HepG2 (cell line): ENCODE measurements around the gene VSIG10L. TPM values are rescaled to one million over a fixed set of nuclear protein-coding genes. Genes with fewer than 3 reads are reported as not detected.

Experiments used
- ATAC-seq: fragments of 200-7000 bp; cut with Tn5 transposase; 3 replicates; pipeline ENCODE4 v1.9.1; 2020; ENCODE audit warnings: mild to moderate bottlenecking, moderate library complexity
- BruUV-seq: library from RNA; stranded (reverse); fragments of 400-500 nt; replicated peaks from 2 replicates; lab custom pipeline; 2021; lab: Mats Ljungman, UMichigan
- CTCF ChIA-PET: fragments of 300-600 bp; formaldehyde crosslinking; extraction: SDS; loops from one replicate; lab custom pipeline; 2021; ENCODE audit warnings: low total read pairs, inconsistent platforms, low intra/inter-chr PET ratio; lab: Yijun Ruan, JAX
- POLR2A ChIA-PET: fragments of 350-600 bp; sonication (Branson Sonifier 250); formaldehyde crosslinking; loops from one replicate; lab custom pipeline; 2020; ENCODE audit warnings: antibody characterized with exemption, inconsistent platforms; lab: Yijun Ruan, JAX
- DNase-seq: peaks from one replicate; pipeline ENCODE4 v3.0.0-alpha.2; 2015; ENCODE audit warnings: low spot score
- FAIRE-seq: peaks from 3 replicates; lab custom pipeline; 2011; peaks lifted over from hg19 to GRCh38; lab: Jason Lieb, UNC
- H2AFZ ChIP-seq: one replicate; pipeline ENCODE4 v1.6.1; 2011; ENCODE audit warnings: low read length, inconsistent platforms
- H3K27ac ChIP-seq: fragments of 300-600 bp; 3 replicates; pipeline ENCODE4 v1.8.0; 2011; ENCODE audit warnings: mixed run types, mild to moderate bottlenecking, mixed read lengths, low read length, inconsistent platforms; ENCODE audit not compliant: insufficient read depth; ENCODE audit errors: extremely low read length
- H3K27me3 ChIP-seq, 2 experiments: fragments of 200-600 bp in 1 of 2; 2 replicates in 1 of 2; 3 replicates in 1 of 2; pipeline versions ENCODE4 v1.6.0 to v1.8.0; 2011; ENCODE audit warnings: low read length in 2 of 2, mild to moderate bottlenecking in 2 of 2, moderate library complexity in 2 of 2, inconsistent platforms in 1 of 2; ENCODE audit not compliant: insufficient read depth in 2 of 2, control insufficient read depth in 1 of 2
- H3K36me3 ChIP-seq, 2 experiments: fragments of 200-600 bp in 1 of 2; replicated peaks in 1 of 2; 2 replicates in 1 of 2; 3 replicates in 1 of 2; pipeline versions ENCODE4 v1.5.1 to v1.8.0; 2011; ENCODE audit warnings: low read length in 2 of 2, inconsistent platforms in 1 of 2; ENCODE audit not compliant: insufficient read depth in 2 of 2, control insufficient read depth in 1 of 2
- H3K4me1 ChIP-seq: 2 replicates; pipeline ENCODE4 v1.5.1; 2012; ENCODE audit warnings: low read length, inconsistent platforms; ENCODE audit not compliant: insufficient read depth
- H3K4me2 ChIP-seq: 2 replicates; pipeline ENCODE4 v1.6.0; 2011; ENCODE audit warnings: low read depth, low read length, inconsistent platforms
- H3K4me3 ChIP-seq, 3 experiments: fragments of 200-600 bp in 1 of 3; sonication (generic), shearing (Covaris generic) in 1 of 3; replicated peaks in 1 of 3; 2 replicates each; pipeline ENCODE4 v1.5.1; 2011 to 2016; ENCODE audit warnings: low read length in 3 of 3, inconsistent platforms in 2 of 3, low read depth in 2 of 3, mild to moderate bottlenecking in 2 of 3, control low read depth in 1 of 3, mixed read lengths in 1 of 3; ENCODE audit not compliant: insufficient read depth in 1 of 3
- H3K79me2 ChIP-seq: one replicate; pipeline ENCODE4 v1.6.1; 2011; ENCODE audit warnings: low read length, inconsistent platforms; ENCODE audit not compliant: insufficient read depth
- H3K9ac ChIP-seq: 2 replicates; pipeline ENCODE4 v1.6.0; 2011; ENCODE audit warnings: mild to moderate bottlenecking, low read depth, low read length, inconsistent platforms; ENCODE audit not compliant: insufficient read depth
- H3K9me3 ChIP-seq: 2 replicates; pipeline ENCODE4 v1.5.1; 2012; ENCODE audit warnings: mild to moderate bottlenecking, low read length
- H4K20me1 ChIP-seq: 2 replicates; pipeline ENCODE4 v1.6.0; 2011; ENCODE audit warnings: inconsistent platforms, mild to moderate bottlenecking, low read length, moderate library complexity; ENCODE audit not compliant: insufficient read depth
- AKAP8 ChIP-seq: sonication (generic); formaldehyde crosslinking; IDR thresholded peaks from 2 replicates; pipeline ENCODE4 v1.5.1; 2020; ENCODE audit warnings: mild to moderate bottlenecking, missing genetic modification reagents
- EEA1 ChIP-seq: sonication (generic); formaldehyde crosslinking; IDR thresholded peaks from 2 replicates; pipeline ENCODE4 v1.5.1; 2020; ENCODE audit warnings: mild to moderate bottlenecking, missing genetic modification reagents, borderline replicate concordance
- GFI1 ChIP-seq: sonication (generic); formaldehyde crosslinking; IDR thresholded peaks from 2 replicates; pipeline ENCODE4 v1.5.0; 2020; ENCODE audit warnings: missing genetic modification reagents, mild to moderate bottlenecking, borderline replicate concordance
- KDM1A ChIP-seq: IDR thresholded peaks from 2 replicates; pipeline ENCODE4 v1.6.1; 2016; ENCODE audit warnings: missing compliant biosample characterization
- KDM3A ChIP-seq: IDR thresholded peaks from 2 replicates; pipeline ENCODE4 v1.6.1; 2018; ENCODE audit warnings: low read depth, missing compliant biosample characterization
- KDM5A ChIP-seq: fragments of 200-600 bp; sonication (generic); IDR thresholded peaks from 2 replicates; pipeline ENCODE4 v1.7.0; 2018; ENCODE audit warnings: antibody characterized with exemption, mild to moderate bottlenecking, low read length, borderline replicate concordance
- KLF12 ChIP-seq: sonication (generic); formaldehyde crosslinking; IDR thresholded peaks from 2 replicates; pipeline ENCODE4 v1.4.0; 2020; ENCODE audit warnings: missing genetic modification reagents, borderline replicate concordance
- MED1 ChIP-seq: sonication (generic); formaldehyde crosslinking; IDR thresholded peaks from 2 replicates; pipeline ENCODE4 v1.4.0; 2020; ENCODE audit warnings: missing genetic modification reagents
- NFE2L1 ChIP-seq: sonication (generic); formaldehyde crosslinking; IDR thresholded peaks from 2 replicates; pipeline ENCODE4 v1.4.0; 2020; ENCODE audit warnings: missing genetic modification reagents, mild to moderate bottlenecking, borderline replicate concordance
- PHF21A ChIP-seq: sonication (generic); formaldehyde crosslinking; IDR thresholded peaks from 2 replicates; pipeline ENCODE4 v1.5.0; 2020; ENCODE audit warnings: mild to moderate bottlenecking, missing genetic modification reagents
- REPIN1 ChIP-seq: sonication (generic); formaldehyde crosslinking; IDR thresholded peaks from 2 replicates; pipeline ENCODE4 v1.8.0; 2022; ENCODE audit warnings: missing genetic modification reagents, low read depth, mild to moderate bottlenecking, borderline replicate concordance
- SNAI1 ChIP-seq: sonication (generic); formaldehyde crosslinking; IDR thresholded peaks from 2 replicates; pipeline ENCODE4 v1.5.0; 2020; ENCODE audit warnings: mild to moderate bottlenecking, missing genetic modification reagents, borderline replicate concordance
- YY1 ChIP-seq: IDR thresholded peaks from 2 replicates; pipeline ENCODE4 v1.6.1; 2011; ENCODE audit warnings: low read length, low read depth, moderate library complexity, mild to moderate bottlenecking; ENCODE audit not compliant: insufficient read depth, insufficient replicate concordance
- ZFP90 ChIP-seq: sonication (generic); formaldehyde crosslinking; IDR thresholded peaks from 2 replicates; pipeline ENCODE4 v1.8.0; 2022; ENCODE audit warnings: missing genetic modification reagents, mild to moderate bottlenecking, inconsistent platforms, borderline replicate concordance
- ZNF136 ChIP-seq: sonication (generic); formaldehyde crosslinking; IDR thresholded peaks from 2 replicates; pipeline ENCODE4 v1.8.1; 2022; ENCODE audit warnings: low read depth, mild to moderate bottlenecking, moderate library complexity, missing genetic modification reagents
- ZNF263 ChIP-seq: sonication (generic); formaldehyde crosslinking; IDR thresholded peaks from 2 replicates; pipeline ENCODE4 v1.4.0; 2020; ENCODE audit warnings: missing genetic modification reagents
- ZNF619 ChIP-seq: sonication (generic); formaldehyde crosslinking; IDR thresholded peaks from 2 replicates; pipeline ENCODE4 v1.4.0; 2020; ENCODE audit warnings: mild to moderate bottlenecking, missing genetic modification reagents
- ZNF674 ChIP-seq: sonication (generic); formaldehyde crosslinking; IDR thresholded peaks from 2 replicates; pipeline ENCODE4 v1.5.0; 2020; ENCODE audit warnings: low read depth, mild to moderate bottlenecking, missing genetic modification reagents
- ZNF724P ChIP-seq: sonication (generic); formaldehyde crosslinking; IDR thresholded peaks from 2 replicates; pipeline ENCODE4 v1.8.0; 2022; ENCODE audit warnings: missing genetic modification reagents, borderline replicate concordance
- WGBS: methylation state at CpG from one replicate; pipeline ENCODE4 v1.1.6; 2017; ENCODE audit warnings: low lambda C conversion rate; 5-methylcytosine and 5-hydroxymethylcytosine counted together
- in situ Hi-C: cut with HindIII; loops from 2 replicates; pipeline ENCODE4 v1.10.0; 2017; ENCODE audit warnings: low pct_unique_long_range_greater_than_20kb; ENCODE audit not compliant: extremely low pct_ligation_motif_present
- intact Hi-C: fragments of 100-400 bp; cut with micrococcal nuclease; formaldehyde crosslinking; loops from one replicate; pipeline ENCODE4 v1.10.0; 2022; ENCODE audit not compliant: unreplicated experiment
- polyA plus RNA-seq, 8 experiments: library from polyadenylated mRNA; depleted of rRNA in 3 of 8; stranded (reverse) in 7 of 8; unstranded in 1 of 8; fragments of >200 nt; fragmentation: Illumina TruSeq in 4 of 8; extraction: Trizol in 4 of 8; gene quantifications; 2 replicates each; pipeline versions ENCODE4 v1.2.1 to v1.2.3, GENCODE V29; 2011 to 2016; ENCODE audit warnings: low read depth in 4 of 8, missing spikeins in 1 of 8, mixed read lengths in 1 of 8; ENCODE audit not compliant: insufficient read depth in 1 of 8
- total RNA-seq, 5 experiments: library from RNA; depleted of rRNA; stranded (reverse); fragments of >200 nt; fragmentation: Illumina TruSeq; extraction: Trizol; gene quantifications; 2 replicates each; pipeline ENCODE4 v1.2.3, GENCODE V29; 2016; ENCODE audit warnings: low read depth in 1 of 5
- TF ChIP-seq, protein P1 (sequence below): sonication (generic); formaldehyde crosslinking; conservative IDR thresholded peaks from 2 replicates; pipeline ENCODE4 v1.8.0; 2022; ENCODE audit warnings: low read depth, missing genetic modification reagents
- TF ChIP-seq, protein P2 (sequence below): sonication (generic); formaldehyde crosslinking; IDR thresholded peaks from 2 replicates; pipeline ENCODE4 v1.5.0; 2020; ENCODE audit warnings: mild to moderate bottlenecking, low read depth, missing genetic modification reagents, borderline replicate concordance

Gene VSIG10L
- total and polyA plus RNA-seq, 2 of the 13 experiments (the other 11 are each of a cell fraction or from before 2014, with no cell fraction given) = 2.7 to 8.5 TPM

DNA sequence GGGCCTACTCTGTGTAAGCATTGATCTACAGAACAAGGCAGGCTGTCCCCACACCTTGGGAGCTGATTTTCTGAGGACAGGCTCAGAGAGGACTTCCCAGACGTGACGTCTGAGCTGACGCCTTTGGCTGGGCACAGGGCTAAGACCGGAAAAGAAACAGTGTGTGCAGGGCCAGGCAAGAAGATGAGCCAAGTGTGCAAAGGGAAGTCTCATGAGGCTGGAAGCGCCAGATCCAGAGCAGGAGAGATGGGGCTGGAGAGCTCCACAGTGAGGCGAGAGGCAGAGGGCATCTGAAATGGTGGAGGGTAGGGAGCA lies 17.8 kb downstream of the VSIG10L start (continued):
- TF ChIP-seq ZNF136 (CRISPR knock-in tag) (no peak), ZNF263 (CRISPR knock-in tag) (no peak), AKAP8 (no peak), PHF21A (no peak), GFI1 (CRISPR knock-in tag) (no peak), SNAI1 (no peak), KDM1A (CRISPR knock-in tag) (no peak)
- TF ChIP-seq, protein P1, sequence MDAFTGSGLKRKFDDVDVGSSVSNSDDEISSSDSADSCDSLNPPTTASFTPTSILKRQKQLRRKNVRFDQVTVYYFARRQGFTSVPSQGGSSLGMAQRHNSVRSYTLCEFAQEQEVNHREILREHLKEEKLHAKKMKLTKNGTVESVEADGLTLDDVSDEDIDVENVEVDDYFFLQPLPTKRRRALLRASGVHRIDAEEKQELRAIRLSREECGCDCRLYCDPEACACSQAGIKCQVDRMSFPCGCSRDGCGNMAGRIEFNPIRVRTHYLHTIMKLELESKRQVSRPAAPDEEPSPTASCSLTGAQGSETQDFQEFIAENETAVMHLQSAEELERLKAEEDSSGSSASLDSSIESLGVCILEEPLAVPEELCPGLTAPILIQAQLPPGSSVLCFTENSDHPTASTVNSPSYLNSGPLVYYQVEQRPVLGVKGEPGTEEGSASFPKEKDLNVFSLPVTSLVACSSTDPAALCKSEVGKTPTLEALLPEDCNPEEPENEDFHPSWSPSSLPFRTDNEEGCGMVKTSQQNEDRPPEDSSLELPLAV = no peak

DNA sequence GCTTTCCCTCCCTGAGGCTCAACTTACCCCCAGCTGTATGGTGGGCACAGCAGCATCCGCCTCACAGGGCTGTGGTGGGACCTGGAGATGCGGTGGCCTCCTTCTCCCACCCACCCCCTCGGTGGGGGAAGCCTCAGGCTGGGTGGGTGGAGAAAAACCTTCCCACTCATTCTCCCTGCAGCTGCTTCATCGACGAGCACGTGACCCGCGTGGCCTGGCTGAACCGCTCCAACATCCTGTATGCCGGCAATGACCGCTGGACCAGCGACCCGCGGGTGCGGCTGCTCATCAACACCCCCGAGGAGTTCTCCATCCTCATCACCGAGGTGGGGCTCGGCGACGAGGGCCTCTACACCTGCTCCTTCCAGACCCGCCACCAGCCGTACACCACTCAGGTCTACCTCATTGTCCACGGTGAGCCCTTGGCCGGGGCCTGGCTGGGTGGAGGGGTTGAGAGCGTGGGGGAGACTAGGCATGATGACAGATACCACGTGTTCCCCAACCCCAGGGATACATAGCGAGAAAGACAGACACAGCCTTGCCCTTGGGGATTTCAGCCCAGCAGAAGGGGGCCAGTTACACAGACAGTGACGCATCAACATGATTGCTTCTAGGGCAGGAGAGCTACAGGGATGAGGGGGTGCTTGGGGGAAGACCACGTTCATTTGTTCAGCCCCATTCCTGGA lies 18.3 kb downstream of the VSIG10L start:
- ChIA-PET POLR2A (interaction anchor here (1.1 kb wide), 1 partner anchor 13 kb away, joined by 3 read pairs; no protein-coding TSS in a partner anchor), CTCF (no interaction called here)
- Histone ChIP-seq H3K36me3 (no peaks in the 10 kb centered on the region), H3K9ac (no peak overlapping the region), H3K27me3 (peaks cover 8 to 45% of the 10 kb centered on the region in 2 experiments; a peak in 4 of 5 replicates), H4K20me1 (no peaks in the 10 kb centered on the region), H2AFZ (no peak overlapping the region), H3K4me1 (peaks cover 32% of the 10 kb centered on the region), H3K4me3 (no peak overlapping the region), H3K79me2 (no peaks in the 10 kb centered on the region), H3K9me3 (no peaks in the 10 kb centered on the region), H3K27ac (no peak overlapping the region), H3K4me2 (no peak overlapping the region)
- intact Hi-C loops (no loop called here), in situ Hi-C loops (no loop called here)
- ATAC-seq (no peak), FAIRE-seq (no peak), DNase-seq (no peak)
- BruUV-seq = no TSS peak
- TF ChIP-seq KDM5A (no peak), NFE2L1 (CRISPR knock-in tag) (no peak), AKAP8 (no peak), KDM3A (no peak), ZNF674 (CRISPR knock-in tag) (no peak), ZNF619 (CRISPR knock-in tag) (no peak), REPIN1 (CRISPR knock-in tag) (no peak), MED1 (CRISPR knock-in tag) (no peak), KLF12 (CRISPR knock-in tag) (no peak), YY1 (no peak), ZFP90 (CRISPR knock-in tag) (no peak), EEA1 (CRISPR knock-in tag) (no peak), ZNF724P (no peak)
- TF ChIP-seq, protein P2, sequence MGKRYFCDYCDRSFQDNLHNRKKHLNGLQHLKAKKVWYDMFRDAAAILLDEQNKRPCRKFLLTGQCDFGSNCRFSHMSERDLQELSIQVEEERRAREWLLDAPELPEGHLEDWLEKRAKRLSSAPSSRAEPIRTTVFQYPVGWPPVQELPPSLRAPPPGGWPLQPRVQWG (CRISPR knock-in tag) = no peak
- 31% methylated on average over 21 of the region's 29 CpGs for WGBS
